HTERT RPE-1 (cell line): ENCODE results near the gene RARRES2.

ENCODE experiments used
- in situ Hi-C: fragments of 300-500 bp; cut with MboI; formaldehyde crosslinking; loops from 4 replicates; pipeline ENCODE4 v1.14.3; 2020; ENCODE audit warnings: low sequenced_read_pairs

RARRES2 gene

DNA sequence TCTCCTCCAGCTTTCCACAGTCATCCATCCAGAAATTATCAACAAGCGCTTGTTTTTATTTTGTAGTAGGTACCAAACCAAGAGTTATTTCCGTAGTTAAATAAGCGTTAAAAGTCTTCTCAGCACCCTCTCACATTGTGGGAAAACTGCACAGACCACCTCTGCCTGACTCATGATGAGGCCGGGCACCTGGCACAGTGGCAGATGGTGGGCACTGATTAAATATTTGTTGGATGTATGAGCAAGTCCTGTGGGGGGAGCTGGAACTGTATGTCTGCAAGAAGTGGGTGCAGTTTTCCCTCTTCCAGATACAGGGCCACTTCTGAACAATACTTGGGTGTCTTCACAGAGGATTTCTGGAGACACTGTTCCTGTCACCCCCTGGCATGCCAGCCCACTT lies 21.9 kb upstream of the RARRES2 start:
- in situ Hi-C loops: no loop called here

GRCh38 chr7:150361807-150362621 lies 20.6 kb upstream of the RARRES2 start:
- in situ Hi-C loops: no loop called here

DNA sequence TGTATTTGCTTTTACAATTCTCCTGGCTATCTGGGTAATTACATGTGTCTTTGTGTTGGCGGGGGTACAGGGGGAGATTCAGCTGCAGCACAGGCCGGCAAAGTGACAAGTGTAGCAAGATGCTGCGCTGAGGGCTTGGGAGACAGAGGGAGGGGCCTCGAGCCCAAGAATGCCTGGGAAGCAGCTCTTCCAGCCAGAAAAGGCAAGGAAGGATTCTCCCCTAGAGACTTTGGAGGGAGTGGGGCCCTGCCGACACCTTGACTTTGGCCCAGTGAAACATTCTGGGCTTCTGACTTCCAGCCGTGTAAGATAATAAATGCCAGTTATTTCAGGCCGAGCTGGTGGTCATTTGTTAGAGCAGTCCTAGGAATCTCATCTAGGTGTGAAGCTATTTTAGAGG lies 20.0 kb upstream of the RARRES2 start:
- in situ Hi-C loops: no loop called here

- in situ Hi-C loops: no loop called here
These were observed 19.1 kb upstream of the RARRES2 start for GRCh38 chr7:150360363-150361058.

DNA sequence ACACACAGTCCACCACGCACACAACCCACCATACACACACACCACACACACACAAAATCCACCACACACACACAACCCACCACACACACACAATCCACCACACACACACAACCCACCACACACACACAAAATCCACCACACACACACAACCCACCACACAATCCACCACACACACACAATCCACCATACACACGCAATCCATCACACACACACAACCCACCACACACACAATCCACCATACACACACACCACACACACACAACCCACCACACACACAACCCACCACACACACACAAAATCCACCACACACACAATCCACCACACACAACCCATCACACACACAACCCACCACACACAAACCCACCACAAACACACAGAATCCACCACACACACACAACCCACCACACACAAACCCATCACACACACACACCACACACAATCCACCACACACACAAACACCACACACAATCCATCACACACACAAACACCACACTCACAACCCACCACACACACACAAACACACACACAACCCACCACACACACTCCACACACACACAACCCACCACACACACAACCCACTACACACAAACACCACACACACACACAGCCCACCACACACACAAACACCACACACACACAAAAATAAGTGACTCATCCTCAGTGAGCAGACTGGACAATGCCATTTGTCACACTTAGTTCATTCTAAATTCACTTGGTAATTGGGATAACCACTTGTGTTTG lies 18.4 kb upstream of the RARRES2 start:
- in situ Hi-C loops: no loop called here

GRCh38 chr7:150358988-150359621 lies 17.7 kb upstream of the RARRES2 start:
- in situ Hi-C loops: no loop called here

DNA sequence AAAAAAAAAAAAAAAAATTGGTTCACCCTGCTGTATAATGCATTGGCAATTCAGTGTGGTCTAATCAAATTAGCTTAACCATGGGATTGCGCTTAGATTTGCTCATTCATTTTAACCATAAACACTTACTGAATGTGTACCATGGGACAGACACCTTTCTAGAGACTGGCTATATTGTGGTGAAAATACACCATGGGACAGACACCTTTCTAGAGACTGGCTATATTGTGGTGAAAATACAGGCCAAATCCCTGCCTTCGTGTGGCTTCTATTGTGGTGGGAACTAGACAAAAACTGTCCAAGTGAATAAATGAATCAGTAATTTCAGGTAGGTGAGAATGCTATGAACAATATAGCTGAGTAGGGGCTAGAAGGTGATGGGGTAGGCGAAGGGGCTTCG lies 17.0 kb upstream of the RARRES2 start:
- in situ Hi-C loops: no loop called here

DNA sequence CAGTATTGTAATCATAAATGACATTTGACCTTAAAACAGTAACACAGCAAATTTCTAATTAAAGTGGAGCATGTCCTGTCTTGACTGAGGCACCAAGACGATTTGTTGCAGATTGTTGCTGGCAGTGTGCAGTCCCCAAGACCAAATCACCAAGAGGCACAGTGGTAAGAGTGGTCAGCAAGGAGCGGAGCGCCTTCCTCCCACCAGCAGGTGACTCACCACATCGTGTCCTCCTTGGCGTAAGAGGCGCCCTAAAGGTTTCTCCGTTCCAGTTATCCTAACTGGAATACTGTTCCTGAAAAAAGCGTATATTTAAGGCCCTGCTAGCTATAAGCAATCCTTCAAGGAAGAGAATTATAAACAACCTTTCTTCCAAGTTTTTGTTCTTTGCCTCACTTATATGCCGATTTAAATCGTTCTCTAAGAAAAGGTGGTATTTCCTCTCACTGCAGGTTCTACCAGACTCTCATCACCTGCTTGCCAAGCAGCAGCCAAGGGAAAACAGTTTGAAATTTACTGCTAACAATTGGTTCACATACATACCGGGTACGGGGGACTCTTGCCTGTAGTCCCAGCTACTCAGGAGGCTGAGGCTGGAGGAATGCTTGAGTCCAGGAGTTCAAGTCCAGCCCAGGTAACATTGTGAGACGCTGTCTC lies 16.5 kb upstream of the RARRES2 start:
- in situ Hi-C loops: no loop called here

DNA sequence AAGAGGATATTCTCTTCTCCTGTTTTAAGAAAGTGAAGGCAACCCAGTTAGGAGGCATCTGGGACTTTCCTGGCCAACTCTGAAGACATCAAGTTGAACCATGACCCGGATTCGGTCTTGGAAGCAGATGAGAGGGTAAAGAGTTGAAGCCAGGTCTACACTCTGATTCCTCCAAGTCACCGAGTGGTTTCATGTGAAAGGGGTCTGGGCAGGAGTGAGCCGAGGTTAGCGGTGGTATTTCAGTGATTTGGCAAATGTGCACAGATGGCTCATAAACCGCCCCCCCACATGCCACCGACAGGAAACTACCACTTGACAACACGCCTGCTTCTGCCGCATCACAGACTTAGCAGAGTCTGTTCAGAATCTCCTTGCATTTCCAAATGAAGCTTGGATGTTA lies 15.8 kb upstream of the RARRES2 start:
- in situ Hi-C loops: no loop called here

DNA sequence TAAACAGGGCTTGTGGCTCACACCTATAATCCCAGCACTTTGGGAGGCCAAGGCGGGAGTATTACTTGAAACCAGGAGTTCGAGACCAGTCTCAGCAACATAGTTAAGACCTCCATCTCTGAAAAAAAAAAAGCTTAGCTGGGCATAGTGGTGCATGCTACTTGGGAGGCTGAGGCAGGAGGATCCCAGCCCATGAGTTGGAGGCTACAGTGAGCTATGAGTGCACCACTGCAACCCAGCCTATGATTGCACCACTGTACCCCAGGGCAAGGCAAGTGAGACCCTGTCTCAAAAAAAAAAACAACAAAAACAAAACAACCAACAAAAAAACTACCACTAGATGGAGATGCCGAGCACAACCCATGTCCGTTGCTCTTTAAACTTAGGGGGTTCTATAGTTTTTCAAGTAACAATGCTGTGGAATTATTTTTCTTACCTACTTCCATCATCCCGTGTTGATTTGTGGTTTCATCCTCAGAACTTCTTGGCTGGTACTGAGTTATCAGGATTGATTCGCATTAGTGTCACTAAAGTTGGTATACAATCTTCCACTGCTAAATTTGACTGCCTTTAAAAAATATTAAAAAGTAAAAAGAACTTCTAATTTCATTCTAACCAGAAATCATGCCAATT lies 15.0 kb upstream of the RARRES2 start:
- in situ Hi-C loops: no loop called here

- in situ Hi-C loops: no loop called here
These were observed 14.2 kb upstream of the RARRES2 start for GRCh38 chr7:150355666-150356059.

GRCh38 chr7:150351587-150352194 lies 10.3 kb upstream of the RARRES2 start:
- in situ Hi-C loops: no loop called here

GRCh38 chr7:150346922-150347321 lies 5.5 kb upstream of the RARRES2 start:
- in situ Hi-C loops: no loop called here

- in situ Hi-C loops: no loop called here
These were observed 3.6 kb upstream of the RARRES2 start for GRCh38 chr7:150345012-150345411.

- in situ Hi-C loops: no loop called here
These were observed 2.9 kb upstream of the RARRES2 start for GRCh38 chr7:150344299-150344698.

DNA sequence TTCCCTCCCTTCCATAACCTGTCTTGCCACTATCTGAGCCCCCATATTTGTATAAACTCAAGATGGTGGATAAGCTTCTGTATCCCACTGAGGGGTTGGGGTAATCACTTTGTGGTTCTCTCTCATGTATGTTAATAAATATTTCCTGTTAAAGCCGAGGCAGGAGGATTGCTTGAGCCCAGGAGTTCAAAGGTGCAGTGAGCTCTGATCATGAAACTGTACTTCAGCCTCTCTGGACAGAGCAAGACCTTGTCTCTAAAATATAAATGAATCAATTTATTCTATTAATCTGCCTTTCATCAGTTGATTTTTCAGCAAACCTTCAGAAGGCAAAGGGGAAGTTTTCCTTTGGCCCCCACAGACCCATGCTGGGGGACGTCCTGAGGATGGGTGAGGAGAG lies 1.8 kb upstream of the RARRES2 start:
- in situ Hi-C loops: no loop called here

- in situ Hi-C loops: no loop called here
These were observed 636 bp upstream of the RARRES2 start for GRCh38 chr7:150342121-150342408.

DNA sequence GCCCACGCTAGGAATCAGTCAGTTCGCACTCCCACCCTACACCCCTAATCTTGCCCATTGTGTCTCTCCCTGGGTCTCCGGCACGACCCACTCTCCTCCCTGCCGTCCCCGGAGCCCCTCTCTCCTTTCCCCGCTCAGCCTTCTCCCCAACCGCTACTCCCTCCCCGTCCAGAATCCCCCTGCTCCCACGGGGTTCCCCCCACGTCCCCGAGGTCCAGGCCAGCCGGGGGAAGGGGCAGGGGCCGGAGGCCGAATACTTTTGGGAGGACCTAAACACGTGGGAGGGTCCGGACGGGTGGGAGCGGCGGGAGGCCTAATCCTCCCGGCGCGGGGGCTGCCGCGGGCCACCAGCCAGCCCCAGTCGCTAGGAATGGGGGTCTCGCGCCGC lies 560 bp downstream of the RARRES2 start:
- in situ Hi-C loops: no loop called here

- in situ Hi-C loops: no loop called here
These were observed 1.2 kb downstream of the RARRES2 start for GRCh38 chr7:150340024-150340749.
